Kidney (tissue), 14 donors: ENCODE measurements around the gene RPS27L. TPM values are rescaled to one million over a fixed set of nuclear protein-coding genes. Genes with fewer than 3 reads are reported as not detected.

ENCODE experiments used
- DNase-seq, 5 donors: peaks; one replicate each; pipeline ENCODE4 v3.0.0-alpha.2; 2013 to 2020
- FAIRE-seq: peaks from 2 replicates; lab custom pipeline; 2012; peaks lifted over from hg19 to GRCh38; lab: Jason Lieb, UNC
- H3K27ac ChIP-seq, 2 donors: one replicate each; pipeline ENCODE4 v1.7.0; 2013; ENCODE audit warnings: low read depth in 2 of 2, low read length in 2 of 2, inconsistent platforms in 1 of 2
- H3K27me3 ChIP-seq: one replicate; pipeline ENCODE4 v1.7.1; 2013; ENCODE audit warnings: low read length, inconsistent platforms; ENCODE audit not compliant: control insufficient read depth, insufficient read depth
- H3K36me3 ChIP-seq, 3 donors: one replicate each; pipeline versions ENCODE4 v1.7.0 to v1.7.1; 2013; ENCODE audit warnings: low read length in 3 of 3, control low read depth in 1 of 3, inconsistent platforms in 1 of 3; ENCODE audit not compliant: insufficient read depth in 3 of 3, control insufficient read depth in 2 of 3
- H3K4me1 ChIP-seq, 3 donors: one replicate each; pipeline versions ENCODE4 v1.7.0 to v1.7.1; 2013; ENCODE audit warnings: low read length in 3 of 3, inconsistent platforms in 1 of 3, low read depth in 1 of 3; ENCODE audit not compliant: control insufficient read depth in 2 of 3, insufficient read depth in 2 of 3
- H3K4me3 ChIP-seq, 3 donors: one replicate each; pipeline versions ENCODE4 v1.7.0 to v1.8.1; 2013; ENCODE audit warnings: low read length in 3 of 3, control low read depth in 1 of 3, inconsistent platforms in 1 of 3
- H3K9ac ChIP-seq, 3 donors: one replicate each; pipeline versions ENCODE4 v1.7.0 to v1.7.1; 2013; ENCODE audit warnings: low read length in 3 of 3, control low read depth in 1 of 3, inconsistent platforms in 1 of 3
- H3K9me3 ChIP-seq, 3 donors: one replicate each; pipeline versions ENCODE4 v1.7.0 to v1.7.1; 2013; ENCODE audit warnings: low read length in 3 of 3, control low read depth in 1 of 3, inconsistent platforms in 1 of 3; ENCODE audit not compliant: control insufficient read depth in 2 of 3, insufficient read depth in 1 of 3
- CTCF ChIP-seq: IDR thresholded peaks from 3 replicates; pipeline ENCODE4 v1.5.1; 2012; ENCODE audit warnings: mild to moderate bottlenecking, moderate library complexity, borderline replicate concordance; ENCODE audit not compliant: insufficient read depth; ENCODE audit errors: extremely low read depth
- intact Hi-C: fragments of 100-400 bp; cut with DNase I; formaldehyde crosslinking; loops from one replicate; pipeline ENCODE4 v1.11.1; 2022
- polyA plus RNA-seq: library from polyadenylated mRNA; stranded (reverse); fragments of 350-450 nt; fragmentation: Illumina TruSeq; extraction: RNeasy Lipid Tissue Mini Kit (QIAGEN cat#74804); gene quantifications from one replicate; pipeline ENCODE4 v1.2.3, GENCODE V29; 2014; ENCODE audit warnings: low read depth, low replicate concordance; ENCODE audit not compliant: insufficient read depth
- total RNA-seq: library from RNA; stranded (reverse); fragmentation: NEBNext Ultra II Directional; extraction: Animal tissue kit (Norgen Biotek cat#: 25700); gene quantifications from one replicate; pipeline ENCODE4 v1.2.1, GENCODE V29; 2021
- donor health status: control.
- donor health status: control.
- donor health status: control.
- donor health status: control.
- donor health status: control.
- donor health status: DM: yes; HTN: yes; CAD: no.
- donor health status: Normal renal cell carcinoma (clear cell type).

RPS27L gene
- total and polyA plus RNA-seq, 2 donors from 2014 or later = 120 to 372 TPM

- H3K27me3 ChIP-seq = no peaks in the 10 kb centered on the region
- no peak overlapping the region for H3K27ac ChIP-seq
- H3K4me3 ChIP-seq = no peak overlapping the region
- H3K36me3 ChIP-seq = no peaks in the 10 kb centered on the region
- no peak for FAIRE-seq
- no peak for DNase-seq
- H3K9ac ChIP-seq = no peak overlapping the region
- intact Hi-C loops = no loop called here
- no peaks in the 10 kb centered on the region for H3K4me1 ChIP-seq
- H3K9me3 ChIP-seq = no peaks in the 10 kb centered on the region
- TF ChIP-seq CTCF = no peak
Observed at GRCh38 chr15:63114465-63114864, 42.8 kb downstream of the RPS27L start.

DNA sequence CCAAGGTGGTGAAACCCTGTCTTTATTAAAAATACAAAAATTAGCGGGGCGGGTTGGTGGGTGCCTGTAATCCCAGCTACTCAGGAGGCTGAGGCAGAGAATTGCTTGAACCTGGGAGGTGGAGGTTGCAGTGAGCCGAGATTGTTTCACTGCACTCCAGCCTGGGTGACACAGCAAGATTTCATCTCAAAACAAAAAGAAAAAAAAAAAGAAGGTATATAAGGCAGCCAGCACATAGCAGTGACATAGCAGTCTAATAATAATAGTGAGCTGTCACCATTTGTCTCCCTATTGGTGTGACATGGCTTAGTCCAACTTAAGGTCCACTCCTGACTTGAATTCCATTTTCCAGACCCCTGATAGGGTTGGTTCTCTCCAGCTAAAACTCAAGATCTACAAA is 44.4 kb downstream of the RPS27L start:
- DNase-seq (no peak), FAIRE-seq (no peak)
- no peak for TF ChIP-seq CTCF
- H3K27me3 ChIP-seq = no peaks in the 10 kb centered on the region
- no peak overlapping the region for H3K27ac ChIP-seq
- no peak overlapping the region for H3K4me3 ChIP-seq
- no peaks in the 10 kb centered on the region for H3K4me1 ChIP-seq
- H3K9me3 ChIP-seq = no peaks in the 10 kb centered on the region
- H3K36me3 ChIP-seq = no peaks in the 10 kb centered on the region
- H3K9ac ChIP-seq = no peak overlapping the region
- intact Hi-C loops = no loop called here

DNA sequence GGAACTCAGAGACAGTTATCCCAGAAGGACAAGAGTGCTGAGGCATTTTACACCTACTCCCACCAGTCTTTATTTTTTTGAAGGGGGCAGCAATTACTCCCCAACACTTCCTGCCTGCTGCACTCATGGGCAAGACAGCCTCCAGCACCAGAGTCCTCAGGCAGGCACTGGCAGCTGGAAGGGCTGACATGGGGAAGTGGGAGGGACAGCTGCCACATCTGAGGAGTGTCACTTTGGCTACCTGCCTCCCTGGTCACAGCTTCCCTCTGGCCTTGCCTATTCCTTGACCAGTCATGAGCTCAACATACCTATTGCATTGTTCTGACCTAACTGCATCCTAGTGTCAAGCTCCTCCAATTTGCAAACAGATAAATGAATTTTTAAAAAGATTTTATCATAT is 45.8 kb downstream of the RPS27L start:
- H3K27ac ChIP-seq = no peak overlapping the region
- no peaks in the 10 kb centered on the region for H3K4me1 ChIP-seq
- no peaks in the 10 kb centered on the region for H3K9me3 ChIP-seq
- H3K4me3 ChIP-seq = no peak overlapping the region
- FAIRE-seq = no peak
- H3K27me3 ChIP-seq = no peaks in the 10 kb centered on the region
- DNase-seq = no peak
- no peaks in the 10 kb centered on the region for H3K36me3 ChIP-seq
- H3K9ac ChIP-seq = no peak overlapping the region
- intact Hi-C loops = no loop called here
- no peak for TF ChIP-seq CTCF

DNA sequence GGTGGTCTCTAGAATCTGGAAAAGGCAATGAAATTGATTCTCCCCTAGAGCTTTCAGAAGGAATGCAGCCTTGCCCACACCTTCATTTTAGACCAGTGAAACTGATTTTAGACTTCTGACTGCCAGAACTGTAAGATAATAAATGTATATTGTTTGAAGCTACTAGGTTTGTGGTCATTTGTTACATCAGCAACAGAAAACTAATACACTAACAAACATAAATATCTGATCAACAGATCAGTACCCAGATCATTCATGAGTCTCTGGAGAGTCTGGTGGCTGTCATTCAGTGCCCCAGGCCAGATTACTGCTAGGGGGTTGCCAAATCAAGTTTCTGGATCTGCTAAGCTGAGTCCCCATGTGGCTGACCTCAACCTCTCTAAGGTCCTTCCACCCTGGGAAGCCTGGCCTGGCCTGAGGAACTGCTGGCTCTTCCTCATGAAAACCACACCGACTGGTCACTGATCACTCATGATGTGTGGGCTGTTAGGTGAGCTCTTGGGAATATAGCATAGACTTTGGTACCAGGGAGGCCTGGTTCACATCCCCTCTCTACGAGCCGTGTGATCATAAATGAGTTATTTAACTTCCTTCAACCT is 46.8 kb downstream of the RPS27L start:
- no peaks in the 10 kb centered on the region for H3K9me3 ChIP-seq
- no peak for FAIRE-seq
- no peaks in the 10 kb centered on the region for H3K36me3 ChIP-seq
- no peak overlapping the region for H3K9ac ChIP-seq
- H3K4me1 ChIP-seq = no peaks in the 10 kb centered on the region
- no peak for TF ChIP-seq CTCF
- intact Hi-C loops = no loop called here
- H3K4me3 ChIP-seq = no peak overlapping the region
- no peak for DNase-seq
- H3K27me3 ChIP-seq = no peaks in the 10 kb centered on the region
- H3K27ac ChIP-seq = no peak overlapping the region
